HepG2 (cell line): ENCODE data around the gene GGA1. TPM values are rescaled to one million over a fixed set of nuclear protein-coding genes. Genes with fewer than 3 reads are reported as not detected.

Experiments used
- CCDC6 ChIP-seq: sonication (generic); formaldehyde crosslinking; IDR thresholded peaks from 2 replicates; pipeline ENCODE4 v1.8.1; 2022; ENCODE audit warnings: mild to moderate bottlenecking, missing genetic modification reagents, moderate library complexity
- MXI1 ChIP-seq: IDR thresholded peaks from 3 replicates; pipeline ENCODE4 v1.6.1; 2012; ENCODE audit warnings: low read depth, low read length, inconsistent platforms, borderline replicate concordance
- PHF5A ChIP-seq: IDR thresholded peaks from one replicate; pipeline ENCODE4 v1.6.1; 2018; ENCODE audit warnings: low read depth, missing genetic modification reagents; ENCODE audit not compliant: unreplicated experiment
- RARA ChIP-seq: IDR thresholded peaks from 2 replicates; pipeline ENCODE4 v1.6.1; 2016; ENCODE audit warnings: missing genetic modification reagents, missing compliant biosample characterization
- ZFP82 ChIP-seq: sonication (generic); formaldehyde crosslinking; IDR thresholded peaks from 2 replicates; pipeline ENCODE4 v1.5.1; 2020; ENCODE audit warnings: mild to moderate bottlenecking, missing genetic modification reagents, borderline replicate concordance
- ZFX ChIP-seq: sonication (generic); formaldehyde crosslinking; IDR thresholded peaks from 2 replicates; pipeline ENCODE4 v1.4.0; 2020; ENCODE audit warnings: mild to moderate bottlenecking, low read depth, missing genetic modification reagents, moderate library complexity
- ZNF10 ChIP-seq: sonication (generic); formaldehyde crosslinking; IDR thresholded peaks from 2 replicates; pipeline ENCODE4 v1.4.0; 2020; ENCODE audit warnings: mild to moderate bottlenecking, low read depth, missing genetic modification reagents, borderline replicate concordance
- ZNF136 ChIP-seq: sonication (generic); formaldehyde crosslinking; IDR thresholded peaks from 2 replicates; pipeline ENCODE4 v1.8.1; 2022; ENCODE audit warnings: low read depth, mild to moderate bottlenecking, moderate library complexity, missing genetic modification reagents
- ZNF234 ChIP-seq: sonication (generic); formaldehyde crosslinking; conservative IDR thresholded peaks from 2 replicates; pipeline ENCODE4 v1.5.1; 2020; ENCODE audit warnings: mild to moderate bottlenecking, missing genetic modification reagents
- ZNF253 ChIP-seq: sonication (generic); formaldehyde crosslinking; IDR thresholded peaks from 2 replicates; pipeline ENCODE4 v1.8.0; 2022; ENCODE audit warnings: mild to moderate bottlenecking, missing genetic modification reagents, borderline replicate concordance
- ZNF468 ChIP-seq: sonication (generic); formaldehyde crosslinking; IDR thresholded peaks from 2 replicates; pipeline ENCODE4 v1.8.0; 2022; ENCODE audit warnings: mild to moderate bottlenecking, moderate library complexity, missing genetic modification reagents
- ZNF607 ChIP-seq: sonication (generic); formaldehyde crosslinking; IDR thresholded peaks from 2 replicates; pipeline ENCODE4 v1.5.1; 2020; ENCODE audit warnings: missing genetic modification reagents, mild to moderate bottlenecking, borderline replicate concordance
- ZNF614 ChIP-seq: IDR thresholded peaks from 2 replicates; pipeline ENCODE4 v1.6.1; 2018; ENCODE audit warnings: missing biosample characterization, missing genetic modification reagents, inconsistent platforms, borderline replicate concordance
- polyA plus RNA-seq, 8 experiments: library from polyadenylated mRNA; depleted of rRNA in 3 of 8; stranded (reverse) in 7 of 8; unstranded in 1 of 8; fragments of >200 nt; fragmentation: Illumina TruSeq in 4 of 8; extraction: Trizol in 4 of 8; gene quantifications; 2 replicates each; pipeline versions ENCODE4 v1.2.1 to v1.2.3, GENCODE V29; 2011 to 2016; ENCODE audit warnings: low read depth in 4 of 8, missing spikeins in 1 of 8, mixed read lengths in 1 of 8; ENCODE audit not compliant: insufficient read depth in 1 of 8
- total RNA-seq, 5 experiments: library from RNA; depleted of rRNA; stranded (reverse); fragments of >200 nt; fragmentation: Illumina TruSeq; extraction: Trizol; gene quantifications; 2 replicates each; pipeline ENCODE4 v1.2.3, GENCODE V29; 2016; ENCODE audit warnings: low read depth in 1 of 5
- TF ChIP-seq, protein P1 (sequence below): sonication (generic); formaldehyde crosslinking; IDR thresholded peaks from 2 replicates; pipeline ENCODE4 v1.4.0; 2020; ENCODE audit warnings: low read depth, mild to moderate bottlenecking, missing genetic modification reagents
- TF ChIP-seq, protein P2 (sequence below): sonication (generic); formaldehyde crosslinking; IDR thresholded peaks from 2 replicates; pipeline ENCODE4 v1.5.0; 2020; ENCODE audit warnings: mild to moderate bottlenecking, missing genetic modification reagents
- TF ChIP-seq, protein P3 (sequence below): sonication (generic); formaldehyde crosslinking; conservative IDR thresholded peaks from 2 replicates; pipeline ENCODE4 v1.4.0; 2020; ENCODE audit warnings: missing genetic modification reagents
- TF ChIP-seq, protein P4 (sequence below): sonication (generic); formaldehyde crosslinking; IDR thresholded peaks from 2 replicates; pipeline ENCODE4 v1.8.0; 2022; ENCODE audit warnings: mild to moderate bottlenecking, missing genetic modification reagents; ENCODE audit not compliant: insufficient replicate concordance
- TF ChIP-seq, protein P5 (sequence below): sonication (generic); formaldehyde crosslinking; IDR thresholded peaks from 2 replicates; pipeline ENCODE4 v1.8.0; 2022; ENCODE audit warnings: missing genetic modification reagents, mild to moderate bottlenecking, moderate library complexity, borderline replicate concordance

The GGA1 gene
- total and polyA plus RNA-seq, 2 of the 13 experiments (the other 11 are each of a cell fraction or from before 2014, with no cell fraction given): 29.1 to 87.2 TPM

DNA sequence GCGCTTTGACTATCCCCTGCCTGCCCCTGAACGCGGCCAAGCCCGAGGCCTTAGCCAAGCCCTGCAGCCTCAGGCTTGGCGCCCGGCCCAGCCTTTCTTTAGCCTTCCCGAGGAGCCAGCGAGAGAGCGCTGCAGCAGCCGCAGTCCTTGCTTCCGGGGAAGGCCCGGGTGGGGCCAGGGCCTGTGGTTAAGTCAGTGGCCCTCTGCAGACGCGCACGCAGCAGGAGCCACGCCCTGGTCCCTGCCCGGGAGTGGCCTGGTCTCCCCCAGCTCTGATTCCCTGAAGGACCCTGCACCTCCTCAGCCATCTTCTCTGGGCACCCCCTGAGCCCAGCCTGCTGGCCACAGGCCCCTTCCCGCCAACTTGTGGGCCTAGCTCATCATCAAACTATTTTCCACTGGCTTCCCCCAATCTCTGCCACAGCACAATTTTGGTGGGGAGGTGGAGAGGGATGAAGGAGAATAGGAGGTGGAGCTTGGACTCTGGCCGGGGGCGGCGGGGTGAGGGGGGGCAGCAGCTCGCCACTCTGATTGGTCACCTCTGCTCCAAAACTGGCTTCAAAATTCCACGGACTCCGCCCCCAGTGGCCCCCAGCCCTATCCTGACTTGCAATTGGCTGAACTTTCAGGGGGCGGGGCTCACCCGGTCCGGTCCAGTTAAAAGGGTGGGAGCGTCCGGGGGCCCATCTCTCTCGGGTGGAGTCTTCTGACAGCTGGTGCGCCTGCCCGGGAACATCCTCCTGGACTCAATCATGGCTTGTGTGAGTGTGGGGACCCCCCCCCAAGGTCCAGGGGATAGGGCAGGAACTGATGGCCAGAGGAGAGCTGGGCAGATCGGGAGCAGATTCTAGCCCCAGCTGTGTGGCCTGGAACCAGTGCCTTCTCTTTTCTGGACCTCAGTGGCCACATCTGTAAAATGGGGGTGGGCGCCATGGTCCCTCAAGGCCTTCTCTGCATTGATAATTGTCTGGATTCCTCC, 66.6 kb downstream of the GGA1 start, which contains the start of gene LGALS1 (continued):
- TF ChIP-seq, protein P1, sequence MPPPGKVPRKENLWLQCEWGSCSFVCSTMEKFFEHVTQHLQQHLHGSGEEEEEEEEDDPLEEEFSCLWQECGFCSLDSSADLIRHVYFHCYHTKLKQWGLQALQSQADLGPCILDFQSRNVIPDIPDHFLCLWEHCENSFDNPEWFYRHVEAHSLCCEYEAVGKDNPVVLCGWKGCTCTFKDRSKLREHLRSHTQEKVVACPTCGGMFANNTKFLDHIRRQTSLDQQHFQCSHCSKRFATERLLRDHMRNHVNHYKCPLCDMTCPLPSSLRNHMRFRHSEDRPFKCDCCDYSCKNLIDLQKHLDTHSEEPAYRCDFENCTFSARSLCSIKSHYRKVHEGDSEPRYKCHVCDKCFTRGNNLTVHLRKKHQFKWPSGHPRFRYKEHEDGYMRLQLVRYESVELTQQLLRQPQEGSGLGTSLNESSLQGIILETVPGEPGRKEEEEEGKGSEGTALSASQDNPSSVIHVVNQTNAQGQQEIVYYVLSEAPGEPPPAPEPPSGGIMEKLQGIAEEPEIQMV: no peak
- no peak for TF ChIP-seq ZNF136
- TF ChIP-seq ZNF234: no peak
- TF ChIP-seq ZNF10 (CRISPR knock-in tag): no peak
- TF ChIP-seq, protein P2, sequence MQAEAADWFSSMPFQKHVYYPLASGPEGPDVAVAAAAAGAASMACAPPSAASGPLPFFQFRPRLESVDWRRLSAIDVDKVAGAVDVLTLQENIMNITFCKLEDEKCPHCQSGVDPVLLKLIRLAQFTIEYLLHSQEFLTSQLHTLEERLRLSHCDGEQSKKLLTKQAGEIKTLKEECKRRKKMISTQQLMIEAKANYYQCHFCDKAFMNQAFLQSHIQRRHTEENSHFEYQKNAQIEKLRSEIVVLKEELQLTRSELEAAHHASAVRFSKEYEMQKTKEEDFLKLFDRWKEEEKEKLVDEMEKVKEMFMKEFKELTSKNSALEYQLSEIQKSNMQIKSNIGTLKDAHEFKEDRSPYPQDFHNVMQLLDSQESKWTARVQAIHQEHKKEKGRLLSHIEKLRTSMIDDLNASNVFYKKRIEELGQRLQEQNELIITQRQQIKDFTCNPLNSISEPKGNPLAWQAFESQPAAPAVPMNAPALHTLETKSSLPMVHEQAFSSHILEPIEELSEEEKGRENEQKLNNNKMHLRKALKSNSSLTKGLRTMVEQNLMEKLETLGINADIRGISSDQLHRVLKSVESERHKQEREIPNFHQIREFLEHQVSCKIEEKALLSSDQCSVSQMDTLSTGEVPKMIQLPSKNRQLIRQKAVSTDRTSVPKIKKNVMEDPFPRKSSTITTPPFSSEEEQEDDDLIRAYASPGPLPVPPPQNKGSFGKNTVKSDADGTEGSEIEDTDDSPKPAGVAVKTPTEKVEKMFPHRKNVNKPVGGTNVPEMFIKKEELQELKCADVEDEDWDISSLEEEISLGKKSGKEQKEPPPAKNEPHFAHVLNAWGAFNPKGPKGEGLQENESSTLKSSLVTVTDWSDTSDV: 0 out of 2 replicates have a peak, but pooled peaks have one; percentile 34
- TF ChIP-seq PHF5A (CRISPR knock-in tag): no peak
- TF ChIP-seq MXI1: no peak; the same call in 2 of the 3 replicates
- TF ChIP-seq RARA (CRISPR knock-in tag): no peak
- no peak for TF ChIP-seq CCDC6
- TF ChIP-seq, protein P3, sequence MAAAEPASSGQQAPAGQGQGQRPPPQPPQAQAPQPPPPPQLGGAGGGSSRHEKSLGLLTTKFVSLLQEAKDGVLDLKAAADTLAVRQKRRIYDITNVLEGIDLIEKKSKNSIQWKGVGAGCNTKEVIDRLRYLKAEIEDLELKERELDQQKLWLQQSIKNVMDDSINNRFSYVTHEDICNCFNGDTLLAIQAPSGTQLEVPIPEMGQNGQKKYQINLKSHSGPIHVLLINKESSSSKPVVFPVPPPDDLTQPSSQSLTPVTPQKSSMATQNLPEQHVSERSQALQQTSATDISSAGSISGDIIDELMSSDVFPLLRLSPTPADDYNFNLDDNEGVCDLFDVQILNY (CRISPR knock-in tag): no peak
- no peak for TF ChIP-seq ZNF614 (CRISPR knock-in tag)
- TF ChIP-seq ZNF468 (CRISPR knock-in tag): no peak
- TF ChIP-seq ZFX (CRISPR knock-in tag): peak; percentile 91
- no peak for TF ChIP-seq ZFP82 (CRISPR knock-in tag)
- TF ChIP-seq ZNF253: no peak
- TF ChIP-seq, protein P4, sequence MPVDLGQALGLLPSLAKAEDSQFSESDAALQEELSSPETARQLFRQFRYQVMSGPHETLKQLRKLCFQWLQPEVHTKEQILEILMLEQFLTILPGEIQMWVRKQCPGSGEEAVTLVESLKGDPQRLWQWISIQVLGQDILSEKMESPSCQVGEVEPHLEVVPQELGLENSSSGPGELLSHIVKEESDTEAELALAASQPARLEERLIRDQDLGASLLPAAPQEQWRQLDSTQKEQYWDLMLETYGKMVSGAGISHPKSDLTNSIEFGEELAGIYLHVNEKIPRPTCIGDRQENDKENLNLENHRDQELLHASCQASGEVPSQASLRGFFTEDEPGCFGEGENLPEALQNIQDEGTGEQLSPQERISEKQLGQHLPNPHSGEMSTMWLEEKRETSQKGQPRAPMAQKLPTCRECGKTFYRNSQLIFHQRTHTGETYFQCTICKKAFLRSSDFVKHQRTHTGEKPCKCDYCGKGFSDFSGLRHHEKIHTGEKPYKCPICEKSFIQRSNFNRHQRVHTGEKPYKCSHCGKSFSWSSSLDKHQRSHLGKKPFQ (CRISPR knock-in tag): no peak
- 0 out of 2 replicates have a peak, but pooled peaks have one; percentile 67 for TF ChIP-seq ZNF607 (CRISPR knock-in tag)
- TF ChIP-seq, protein P5, sequence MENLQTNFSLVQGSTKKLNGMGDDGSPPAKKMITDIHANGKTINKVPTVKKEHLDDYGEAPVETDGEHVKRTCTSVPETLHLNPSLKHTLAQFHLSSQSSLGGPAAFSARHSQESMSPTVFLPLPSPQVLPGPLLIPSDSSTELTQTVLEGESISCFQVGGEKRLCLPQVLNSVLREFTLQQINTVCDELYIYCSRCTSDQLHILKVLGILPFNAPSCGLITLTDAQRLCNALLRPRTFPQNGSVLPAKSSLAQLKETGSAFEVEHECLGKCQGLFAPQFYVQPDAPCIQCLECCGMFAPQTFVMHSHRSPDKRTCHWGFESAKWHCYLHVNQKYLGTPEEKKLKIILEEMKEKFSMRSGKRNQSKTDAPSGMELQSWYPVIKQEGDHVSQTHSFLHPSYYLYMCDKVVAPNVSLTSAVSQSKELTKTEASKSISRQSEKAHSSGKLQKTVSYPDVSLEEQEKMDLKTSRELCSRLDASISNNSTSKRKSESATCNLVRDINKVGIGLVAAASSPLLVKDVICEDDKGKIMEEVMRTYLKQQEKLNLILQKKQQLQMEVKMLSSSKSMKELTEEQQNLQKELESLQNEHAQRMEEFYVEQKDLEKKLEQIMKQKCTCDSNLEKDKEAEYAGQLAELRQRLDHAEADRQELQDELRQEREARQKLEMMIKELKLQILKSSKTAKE (CRISPR knock-in tag): no peak
